Effector memory CD4-positive, alpha-beta T cell (primary cell): Measurements from ENCODE around the gene CEP170.
"Not testable (repeated sequence)": the region's sequence is repeated elsewhere in the genome, so short reads cannot be mapped to it uniquely, and the experiment has no call there.

ENCODE experiments used
- DNase-seq, 3 donors: peaks; one replicate each; pipeline ENCODE4 v3.0.0-alpha.2; 2020
- H3K27ac ChIP-seq: 2 replicates; pipeline ENCODE4 v1.7.0; 2013; ENCODE audit warnings: mild to moderate bottlenecking, low read length, moderate library complexity; ENCODE audit not compliant: insufficient read depth, poor library complexity, severe bottlenecking
- H3K27me3 ChIP-seq: replicated peaks from 2 replicates; pipeline ENCODE4 v1.7.0; 2013; ENCODE audit warnings: mild to moderate bottlenecking, low read length; ENCODE audit not compliant: insufficient read depth, control insufficient read depth, poor library complexity, severe bottlenecking
- H3K36me3 ChIP-seq: 2 replicates; pipeline ENCODE4 v1.7.0; 2013; ENCODE audit warnings: mild to moderate bottlenecking, low read length, moderate library complexity; ENCODE audit not compliant: control insufficient read depth, insufficient read depth
- H3K4me1 ChIP-seq: 2 replicates; pipeline ENCODE4 v1.7.0; 2013; ENCODE audit warnings: low read length, mild to moderate bottlenecking; ENCODE audit not compliant: control insufficient read depth, insufficient read depth, poor library complexity, severe bottlenecking
- H3K4me3 ChIP-seq: 2 replicates; pipeline ENCODE4 v1.7.0; 2013; ENCODE audit warnings: low read length, low read depth, mild to moderate bottlenecking; ENCODE audit not compliant: insufficient read depth, poor library complexity, severe bottlenecking
- H3K9me3 ChIP-seq: 2 replicates; pipeline ENCODE4 v1.7.0; 2013; ENCODE audit warnings: mild to moderate bottlenecking, low read length, moderate library complexity; ENCODE audit not compliant: control insufficient read depth

CEP170 gene

DNA sequence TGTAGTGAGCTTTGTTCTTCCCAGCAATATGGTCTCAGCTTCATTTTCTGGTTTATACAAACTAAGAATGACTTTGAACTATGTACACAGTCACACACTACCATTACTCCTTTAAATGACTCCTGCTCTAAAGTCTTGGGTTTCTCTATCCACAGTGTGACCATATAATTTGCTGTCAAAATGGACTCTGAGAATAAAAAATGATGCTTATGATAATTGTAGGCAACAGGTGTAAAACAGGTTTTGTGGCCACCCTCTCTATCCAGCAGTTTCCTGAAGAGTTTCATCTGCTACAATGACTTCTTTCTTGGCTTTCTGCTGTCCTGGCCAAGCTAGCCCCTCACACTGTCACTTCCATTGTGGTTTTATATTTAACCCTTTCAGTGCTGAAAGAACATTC is 71.4 kb downstream of the CEP170 start:
- H3K9me3 ChIP-seq, DNase-seq, H3K4me3 ChIP-seq, H3K27me3 ChIP-seq, H3K36me3 ChIP-seq, H3K27ac ChIP-seq, H3K4me1 ChIP-seq: not testable (repeated sequence)

DNA sequence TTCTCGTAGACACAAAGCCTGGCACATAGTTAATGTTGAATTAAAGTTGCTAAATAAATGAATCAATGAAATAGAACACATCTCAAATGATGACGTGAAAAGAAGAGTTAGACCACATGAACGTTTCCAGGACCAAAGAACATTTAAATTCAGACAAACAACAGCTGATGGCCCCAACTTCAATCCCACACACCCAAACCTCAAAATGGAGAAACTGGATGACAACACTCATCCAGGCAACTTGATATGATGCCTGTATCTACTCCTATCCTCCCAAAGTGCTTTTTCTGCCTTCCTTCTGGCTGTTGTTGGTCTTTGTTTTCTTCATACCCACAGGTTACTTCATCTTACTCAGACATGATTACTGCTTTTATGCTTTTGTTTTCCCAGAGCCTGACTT is 71.9 kb downstream of the CEP170 start:
- H3K27ac ChIP-seq, H3K9me3 ChIP-seq, H3K4me3 ChIP-seq, H3K4me1 ChIP-seq, H3K36me3 ChIP-seq, DNase-seq, H3K27me3 ChIP-seq: not testable (repeated sequence)

DNA sequence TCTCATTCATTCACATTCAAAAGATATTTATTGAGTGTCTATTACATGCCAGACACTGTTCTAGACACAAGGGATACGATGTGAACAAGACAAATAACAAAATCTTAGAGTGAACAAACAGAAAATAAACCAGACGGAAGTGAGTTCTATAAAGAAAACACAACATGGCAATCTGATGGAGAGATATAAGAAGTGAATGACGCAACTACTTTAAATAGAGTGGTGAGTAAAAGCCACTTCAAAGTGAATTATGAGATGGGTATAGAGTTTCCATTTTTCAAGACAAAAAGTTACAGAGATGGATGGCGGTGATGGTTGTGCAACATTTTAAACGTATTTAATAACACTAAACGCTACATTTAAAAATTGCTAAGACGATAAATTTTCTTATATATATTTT is 75.4 kb downstream of the CEP170 start:
- Histone ChIP-seq H3K27me3 (no peaks in the 10 kb centered on the region), H3K4me1 (no peaks in the 10 kb centered on the region), H3K27ac (no peak overlapping the region), H3K4me3 (no peak overlapping the region), H3K36me3 (no peaks in the 10 kb centered on the region), H3K9me3 (no peaks in the 10 kb centered on the region)
- no peak for DNase-seq

DNA sequence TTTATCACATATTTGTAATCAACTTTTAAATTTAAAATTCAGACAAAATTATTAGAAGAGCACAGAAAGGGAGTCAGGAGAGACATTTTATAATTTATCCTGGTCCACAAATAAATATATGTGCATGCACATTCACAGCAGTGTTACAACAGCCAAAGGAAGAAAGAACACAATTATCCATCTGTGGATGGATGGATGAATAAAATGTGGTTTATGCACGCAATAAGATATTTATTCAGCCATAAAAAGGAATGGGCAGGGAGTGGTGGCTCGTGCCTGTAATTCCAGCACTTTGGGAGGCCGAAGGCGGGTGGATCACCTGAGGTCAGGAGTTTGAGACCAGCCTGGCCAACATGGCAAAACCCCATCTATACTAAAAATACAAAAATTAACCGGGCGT is 77.3 kb downstream of the CEP170 start:
- H3K4me1 ChIP-seq, H3K9me3 ChIP-seq, H3K4me3 ChIP-seq, H3K27ac ChIP-seq, H3K27me3 ChIP-seq, H3K36me3 ChIP-seq, DNase-seq: not testable (repeated sequence)

DNA sequence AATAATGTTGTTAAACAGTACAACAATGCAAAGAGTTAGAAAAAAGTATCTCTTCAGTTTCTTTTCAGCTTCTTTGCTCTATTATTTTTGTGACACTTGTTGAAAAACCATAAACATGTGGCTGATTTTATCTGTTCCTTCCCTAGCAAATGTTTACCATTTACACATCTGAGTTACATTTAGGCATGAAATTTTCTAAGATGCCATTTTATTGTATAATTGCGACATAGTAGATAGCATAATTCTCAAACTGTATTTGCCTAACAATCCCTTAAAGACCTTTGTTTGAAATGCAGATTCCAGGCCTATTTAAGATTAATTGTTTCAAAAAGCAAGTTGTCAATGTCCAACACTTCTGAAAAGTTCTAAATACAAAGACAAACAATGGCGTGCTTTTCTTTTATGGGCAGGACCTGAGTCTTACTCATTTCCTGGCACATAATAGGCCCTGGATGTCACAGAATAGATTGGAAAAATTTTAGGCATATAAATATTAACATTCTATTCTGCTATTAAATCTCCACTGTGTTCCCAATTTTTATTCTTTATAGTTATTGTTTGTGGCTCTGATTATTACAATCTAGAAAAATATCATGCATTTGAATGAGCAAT is 81.2 kb downstream of the CEP170 start:
- not testable (repeated sequence) for H3K9me3 ChIP-seq, DNase-seq, H3K27ac ChIP-seq, H3K4me1 ChIP-seq, H3K36me3 ChIP-seq, H3K4me3 ChIP-seq, H3K27me3 ChIP-seq

DNA sequence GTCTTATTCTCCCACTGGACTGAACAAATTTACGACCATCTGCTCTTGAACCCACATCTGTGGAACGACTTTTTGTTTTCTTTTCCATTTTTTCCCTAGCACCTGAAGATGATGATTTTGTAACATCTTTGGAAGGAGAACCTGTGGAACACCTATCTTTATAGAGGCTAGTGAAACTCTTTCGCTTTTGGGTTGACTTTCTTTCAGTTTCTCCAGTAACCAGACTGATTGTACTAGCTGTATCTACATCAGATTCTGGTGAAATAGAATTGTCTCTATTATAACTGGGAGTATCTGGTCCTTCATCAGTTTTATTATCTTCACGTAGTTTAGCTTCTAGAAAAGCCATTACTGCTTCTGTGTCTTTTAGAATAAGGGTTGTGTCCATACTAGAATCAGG is 90.2 kb downstream of the CEP170 start:
- DNase-seq, result not testable (repeated sequence)

DNA sequence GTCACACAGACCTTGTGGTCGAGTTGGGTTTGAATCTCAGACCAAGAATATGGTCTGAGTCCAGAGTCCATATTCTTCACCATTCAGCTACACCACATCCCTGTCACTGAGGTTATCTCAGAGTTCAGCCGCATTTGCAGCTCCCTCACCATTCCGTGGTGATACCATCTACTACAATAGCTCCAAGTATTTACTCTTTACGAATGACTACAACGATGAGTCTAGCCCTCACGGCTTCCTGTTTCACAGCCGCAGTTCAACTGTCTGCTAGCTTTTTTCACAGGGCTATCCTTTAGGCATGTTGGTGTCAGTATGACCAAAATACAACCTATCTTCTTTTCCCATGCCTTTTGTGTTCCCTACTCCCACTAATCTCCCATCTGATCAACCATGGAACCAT is 104.2 kb downstream of the CEP170 start:
- H3K4me3 ChIP-seq, H3K27ac ChIP-seq, H3K9me3 ChIP-seq, H3K4me1 ChIP-seq, DNase-seq, H3K27me3 ChIP-seq, H3K36me3 ChIP-seq: not testable (repeated sequence)

More for the DNA sequence above, 90.2 kb downstream of the CEP170 start:
- not testable (repeated sequence) for H3K4me3 ChIP-seq, H3K27ac ChIP-seq, H3K4me1 ChIP-seq, H3K36me3 ChIP-seq, H3K27me3 ChIP-seq, H3K9me3 ChIP-seq

DNA sequence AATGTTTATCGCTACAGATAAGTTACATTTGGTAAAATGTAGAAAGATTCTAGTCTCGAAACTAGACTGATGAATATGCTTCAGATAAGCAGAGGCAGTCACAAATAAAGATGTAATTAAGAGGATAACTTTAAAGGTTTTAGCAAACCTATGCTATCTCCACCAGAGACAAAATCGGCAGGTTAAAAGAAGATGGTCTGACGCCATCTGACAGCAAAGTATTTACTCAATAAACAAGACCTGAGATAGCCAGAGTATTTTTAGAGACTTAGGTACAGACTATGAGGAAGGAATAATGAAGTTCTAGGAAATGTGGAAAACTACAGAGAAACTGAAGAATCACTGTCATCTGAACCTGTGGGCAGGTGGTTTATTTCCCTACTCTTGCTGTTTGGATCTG is 106.0 kb downstream of the CEP170 start:
- H3K27ac ChIP-seq, H3K4me3 ChIP-seq, H3K36me3 ChIP-seq, H3K27me3 ChIP-seq, H3K9me3 ChIP-seq, H3K4me1 ChIP-seq, DNase-seq: not testable (repeated sequence)

DNA sequence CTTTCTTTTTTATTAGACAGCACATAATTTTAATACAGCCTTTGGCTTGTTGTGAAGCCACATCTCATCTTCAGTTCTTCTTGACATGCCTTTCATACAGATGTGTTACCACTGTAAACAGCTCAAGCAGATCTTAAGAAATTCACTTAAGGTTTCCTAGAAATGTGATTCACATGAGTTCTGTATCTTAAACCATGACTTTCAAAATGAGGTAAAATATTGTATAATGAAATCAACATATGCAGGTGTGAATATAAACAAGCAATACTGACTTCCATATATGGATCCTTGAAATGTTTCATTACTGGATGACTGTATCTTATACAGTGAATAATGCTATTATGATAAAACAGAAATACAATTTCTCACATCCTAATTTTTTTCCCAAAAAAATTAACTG is 107.7 kb downstream of the CEP170 start:
- not testable (repeated sequence) for H3K4me3 ChIP-seq, DNase-seq, H3K27me3 ChIP-seq, H3K27ac ChIP-seq, H3K4me1 ChIP-seq, H3K36me3 ChIP-seq, H3K9me3 ChIP-seq

DNA sequence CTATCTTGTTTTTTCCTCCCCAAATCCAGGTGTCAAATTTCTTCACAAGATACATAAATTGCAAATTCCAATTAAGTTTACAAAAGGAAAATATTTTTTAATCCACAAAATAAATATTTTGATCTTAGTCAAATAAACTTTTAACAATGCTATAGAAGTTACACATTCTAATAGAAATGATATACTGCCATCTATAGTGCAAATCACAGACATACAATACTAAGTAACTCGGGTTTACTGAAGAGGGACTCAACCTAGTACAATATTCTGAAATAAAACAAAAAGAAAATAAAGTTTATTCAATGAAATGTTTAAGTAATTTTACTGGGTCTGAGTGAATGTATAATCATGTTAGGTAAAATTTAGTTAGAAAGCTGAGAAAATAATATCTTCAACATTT is 114.6 kb downstream of the CEP170 start:
- H3K36me3 ChIP-seq, H3K27ac ChIP-seq, H3K9me3 ChIP-seq, H3K27me3 ChIP-seq, H3K4me3 ChIP-seq, H3K4me1 ChIP-seq, DNase-seq: not testable (repeated sequence)
